ENCODE data around the gene XPR1. TPM values are rescaled to one million over a fixed set of nuclear protein-coding genes. Genes with fewer than 3 reads are reported as not detected.
"Not testable (repeated sequence)": the region's sequence is repeated elsewhere in the genome, so short reads cannot be mapped to it uniquely, and the experiment has no call there.

XPR1 gene
- total RNA-seq, 3 donors from 2014 or later (not counting 1 experiment from before 2014, with no cell fraction given) = 14.8 to 18.2 (median 16.7) TPM

- intact Hi-C loops (cut with micrococcal nuclease) = no loop called here
- peaks cover 36 to 43% of the 10 kb centered on the region in 2 donors for H3K4me1 Mint-ChIP-seq
- Histone ChIP-seq H3K27me3 (ENCODE audit: control insufficient read depth, insufficient read depth, low read length) (no peaks in the 10 kb centered on the region), H3K9me3 (ENCODE audit: control insufficient read depth, insufficient read depth, low read length) (no peaks in the 10 kb centered on the region), H3K36me3 (ENCODE audit: control insufficient read depth, insufficient read depth, low read length) (no peaks in the 10 kb centered on the region), H3K27ac (ENCODE audit: low read length) (no peak overlapping the region), H3K4me1 (ENCODE audit: control insufficient read depth, insufficient read depth, low read length) (no peaks in the 10 kb centered on the region), H3K4me3 (ENCODE audit: low read length) (no peak overlapping the region)
- no peak overlapping the region for H3K27ac Mint-ChIP-seq
- no peak for DNase-seq
- H3K9me3 Mint-ChIP-seq = peaks cover 7 to 18% of the 10 kb centered on the region in 2 donors
- H3K4me3 Mint-ChIP-seq = no peak overlapping the region
- ATAC-seq = no peak
- peaks cover 16% of the 10 kb centered on the region for H3K36me3 Mint-ChIP-seq
- H3K27me3 Mint-ChIP-seq (ENCODE audit: low read depth in 2 of 2) = no peaks in the 10 kb centered on the region
- no peak for TF ChIP-seq CTCF (IDR thresholded peaks at IDR 0.05)
- WGBS (ENCODE audit: insufficient coverage) = 100% methylated on average over 5 of the region's 5 CpGs
Measured at GRCh38 chr1:180693564-180694244, 61.9 kb downstream of the XPR1 start.

GRCh38 chr1:180695282-180695681 lies 63.5 kb downstream of the XPR1 start:
- no peak for ATAC-seq
- H3K36me3 Mint-ChIP-seq = peaks cover 19% of the 10 kb centered on the region
- TF ChIP-seq CTCF (IDR thresholded peaks at IDR 0.05) = no peak
- no peaks in the 10 kb centered on the region for H3K27me3 Mint-ChIP-seq (ENCODE audit: low read depth in 2 of 2)
- H3K27ac Mint-ChIP-seq = no peak overlapping the region
- Histone ChIP-seq H3K9me3 (ENCODE audit: control insufficient read depth, insufficient read depth, low read length) (no peaks in the 10 kb centered on the region), H3K27me3 (ENCODE audit: control insufficient read depth, insufficient read depth, low read length) (no peaks in the 10 kb centered on the region), H3K27ac (ENCODE audit: low read length) (no peak overlapping the region), H3K4me1 (ENCODE audit: control insufficient read depth, insufficient read depth, low read length) (no peaks in the 10 kb centered on the region), H3K36me3 (ENCODE audit: control insufficient read depth, insufficient read depth, low read length) (no peaks in the 10 kb centered on the region), H3K4me3 (ENCODE audit: low read length) (no peak overlapping the region)
- peaks cover 8 to 20% of the 10 kb centered on the region in 2 donors for H3K9me3 Mint-ChIP-seq
- intact Hi-C loops (cut with micrococcal nuclease) = no loop called here
- no peak overlapping the region for H3K4me3 Mint-ChIP-seq
- H3K4me1 Mint-ChIP-seq = peaks cover 36 to 44% of the 10 kb centered on the region in 2 donors
- no peak for DNase-seq
- WGBS (ENCODE audit: insufficient coverage) = 93% methylated on average over 5 of the region's 8 CpGs

GRCh38 chr1:180696361-180696760 lies 64.5 kb downstream of the XPR1 start:
- peaks cover 36 to 42% of the 10 kb centered on the region in 2 donors for H3K4me1 Mint-ChIP-seq
- WGBS (ENCODE audit: insufficient coverage) = 100% methylated on average over 1 of the region's 1 CpG
- no peaks in the 10 kb centered on the region for H3K9me3 ChIP-seq (ENCODE audit: control insufficient read depth, insufficient read depth, low read length)
- no peak overlapping the region for H3K4me3 ChIP-seq (ENCODE audit: low read length)
- H3K36me3 ChIP-seq (ENCODE audit: control insufficient read depth, insufficient read depth, low read length) = no peaks in the 10 kb centered on the region
- H3K36me3 Mint-ChIP-seq = peaks cover 19% of the 10 kb centered on the region
- H3K4me1 ChIP-seq (ENCODE audit: control insufficient read depth, insufficient read depth, low read length) = no peaks in the 10 kb centered on the region
- no peak overlapping the region for H3K4me3 Mint-ChIP-seq
- no peak overlapping the region for H3K27ac ChIP-seq (ENCODE audit: low read length)
- no peaks in the 10 kb centered on the region for H3K27me3 ChIP-seq (ENCODE audit: control insufficient read depth, insufficient read depth, low read length)
- ATAC-seq (no peak), DNase-seq (no peak)
- H3K9me3 Mint-ChIP-seq = peaks cover 8 to 20% of the 10 kb centered on the region in 2 donors
- H3K27ac Mint-ChIP-seq = no peak overlapping the region
- no peak for TF ChIP-seq CTCF (IDR thresholded peaks at IDR 0.05)
- intact Hi-C loops (cut with micrococcal nuclease) = no loop called here
- no peaks in the 10 kb centered on the region for H3K27me3 Mint-ChIP-seq (ENCODE audit: low read depth in 2 of 2)

- TF ChIP-seq CTCF (IDR thresholded peaks at IDR 0.05) = no peak
- H3K27ac ChIP-seq (ENCODE audit: low read length) = no peak overlapping the region
- H3K9me3 ChIP-seq (ENCODE audit: control insufficient read depth, insufficient read depth, low read length) = peaks cover 6% of the 10 kb centered on the region
- H3K4me3 ChIP-seq (ENCODE audit: low read length) = no peak overlapping the region
- DNase-seq (no peak), ATAC-seq (no peak)
- Mint-ChIP-seq H3K27me3 (ENCODE audit: low read depth in 2 of 2) (no peaks in the 10 kb centered on the region), H3K36me3 (peaks cover 30% of the 10 kb centered on the region), H3K4me1 (peaks cover 25 to 28% of the 10 kb centered on the region in 2 donors), H3K9me3 (peaks cover 15 to 27% of the 10 kb centered on the region in 2 donors), H3K4me3 (no peak overlapping the region), H3K27ac (no peak overlapping the region)
- 100% methylated on average over 1 of the region's 1 CpG for WGBS (ENCODE audit: insufficient coverage)
- intact Hi-C loops (cut with micrococcal nuclease) = no loop called here
- H3K4me1 ChIP-seq (ENCODE audit: control insufficient read depth, insufficient read depth, low read length) = no peaks in the 10 kb centered on the region
- no peaks in the 10 kb centered on the region for H3K36me3 ChIP-seq (ENCODE audit: control insufficient read depth, insufficient read depth, low read length)
- H3K27me3 ChIP-seq (ENCODE audit: control insufficient read depth, insufficient read depth, low read length) = no peaks in the 10 kb centered on the region
Measured at GRCh38 chr1:180698580-180698979, 66.8 kb downstream of the XPR1 start.

- no CpG with 5 or more reads among the region's 2 CpGs for WGBS (ENCODE audit: insufficient coverage)
- not testable (repeated sequence) for ATAC-seq; H3K27me3 Mint-ChIP-seq (ENCODE audit: low read depth in 2 of 2)
Measured at GRCh38 chr1:180702376-180702775, 70.6 kb downstream of the XPR1 start.

More at GRCh38 chr1:180702376-180702775, 70.6 kb downstream of the XPR1 start:
- H3K27ac ChIP-seq (ENCODE audit: low read length); H3K27me3 ChIP-seq (ENCODE audit: control insufficient read depth, insufficient read depth, low read length); H3K4me1 ChIP-seq (ENCODE audit: control insufficient read depth, insufficient read depth, low read length); H3K36me3 ChIP-seq (ENCODE audit: control insufficient read depth, insufficient read depth, low read length); H3K4me3 Mint-ChIP-seq; DNase-seq; H3K4me3 ChIP-seq (ENCODE audit: low read length); intact Hi-C loops (cut with micrococcal nuclease); H3K9me3 ChIP-seq (ENCODE audit: control insufficient read depth, insufficient read depth, low read length); H3K4me1 Mint-ChIP-seq; H3K27ac Mint-ChIP-seq: not testable (repeated sequence)
- H3K9me3 Mint-ChIP-seq = peaks cover 12 to 15% of the 10 kb centered on the region in 2 donors
- peaks cover 21% of the 10 kb centered on the region for H3K36me3 Mint-ChIP-seq

Data from natural killer cell (primary cell).